ENCODE measurements around the gene NBAS. TPM values are rescaled to one million over a fixed set of nuclear protein-coding genes. Genes with fewer than 3 reads are reported as not detected.

Gene NBAS
- polyA plus RNA-seq, 1 of the 3 experiments (the other 2 are of a cell fraction) = 12.0 TPM

- no peak for TF ChIP-seq RAD21 (IDR thresholded peaks at IDR 0.05; ENCODE audit: low read length)
- TF ChIP-seq NFIC (IDR thresholded peaks at IDR 0.05; ENCODE audit: borderline replicate concordance) = no peak
- no peaks in the 10 kb centered on the region for H4K20me1 ChIP-seq (ENCODE audit: insufficient read depth)
- H3F3A ChIP-seq (replicated peaks; ENCODE audit: insufficient read depth) = no peaks in the 10 kb centered on the region
- H3K27me3 ChIP-seq (ENCODE audit: insufficient read depth) = no peaks in the 10 kb centered on the region
- H3K9me3 ChIP-seq = no peaks in the 10 kb centered on the region
- H3K4me3 ChIP-seq (ENCODE audit: low read depth in 2 of 2, low read length in 1 of 2) = no peak overlapping the region
- no peak overlapping the region for H2AFZ ChIP-seq (ENCODE audit: low read depth)
- 97% methylated on average over 2 of the region's 2 CpGs for WGBS (ENCODE audit: low lambda C conversion rate)
- H3K79me2 ChIP-seq (ENCODE audit: insufficient read depth) = no peaks in the 10 kb centered on the region; the same call in 1 of the 2 replicates
- no peaks in the 10 kb centered on the region for H3K4me1 ChIP-seq (ENCODE audit: control insufficient read depth in 1 of 2, insufficient read depth in 2 of 2, low read depth in 1 of 2, low read length in 1 of 2)
- no peak overlapping the region for H3K27ac ChIP-seq (ENCODE audit: low read depth in 2 of 2, low read length in 1 of 2)
- no peak overlapping the region for H3K4me2 ChIP-seq
- H3K9ac ChIP-seq = no peak overlapping the region
- ChIA-PET CTCF (interaction anchor here (1.6 kb wide), 1 partner anchor 31 kb away, joined by 4 read pairs; no protein-coding TSS in a partner anchor), POLR2A (no interaction called here)
- H3K9me2 ChIP-seq = no peaks in the 10 kb centered on the region
- no peak for DNase-seq
- H3K36me3 ChIP-seq (replicated peaks in 1 of 2; ENCODE audit: control insufficient read depth in 1 of 2, insufficient read depth in 2 of 2, low read length in 1 of 2) = peaks cover 14 to 34% of the 10 kb centered on the region in 2 experiments
Observed at GRCh38 chr2:15331787-15332186, 229.3 kb downstream of the NBAS start.

- TF ChIP-seq MEF2A (IDR thresholded peaks at IDR 0.05; ENCODE audit: borderline replicate concordance, low read depth) = no peak
- TF ChIP-seq, protein P1, sequence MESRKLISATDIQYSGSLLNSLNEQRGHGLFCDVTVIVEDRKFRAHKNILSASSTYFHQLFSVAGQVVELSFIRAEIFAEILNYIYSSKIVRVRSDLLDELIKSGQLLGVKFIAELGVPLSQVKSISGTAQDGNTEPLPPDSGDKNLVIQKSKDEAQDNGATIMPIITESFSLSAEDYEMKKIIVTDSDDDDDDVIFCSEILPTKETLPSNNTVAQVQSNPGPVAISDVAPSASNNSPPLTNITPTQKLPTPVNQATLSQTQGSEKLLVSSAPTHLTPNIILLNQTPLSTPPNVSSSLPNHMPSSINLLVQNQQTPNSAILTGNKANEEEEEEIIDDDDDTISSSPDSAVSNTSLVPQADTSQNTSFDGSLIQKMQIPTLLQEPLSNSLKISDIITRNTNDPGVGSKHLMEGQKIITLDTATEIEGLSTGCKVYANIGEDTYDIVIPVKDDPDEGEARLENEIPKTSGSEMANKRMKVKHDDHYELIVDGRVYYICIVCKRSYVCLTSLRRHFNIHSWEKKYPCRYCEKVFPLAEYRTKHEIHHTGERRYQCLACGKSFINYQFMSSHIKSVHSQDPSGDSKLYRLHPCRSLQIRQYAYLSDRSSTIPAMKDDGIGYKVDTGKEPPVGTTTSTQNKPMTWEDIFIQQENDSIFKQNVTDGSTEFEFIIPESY (IDR thresholded peaks at IDR 0.05; ENCODE audit: borderline replicate concordance, low read depth) = no peak
- no peak for TF ChIP-seq SIN3A (IDR thresholded peaks at IDR 0.05; ENCODE audit: borderline replicate concordance, low read depth, low read length)
- TF ChIP-seq FOXM1 (IDR thresholded peaks at IDR 0.05; ENCODE audit: low read depth) = no peak
- TF ChIP-seq YY1 (IDR thresholded peaks at IDR 0.05; ENCODE audit: low read depth) = no peak
- no peak for TF ChIP-seq TCF12 (IDR thresholded peaks at IDR 0.05)
- TF ChIP-seq PBX3 (IDR thresholded peaks at IDR 0.05) = no peak
- TF ChIP-seq IRF3 (IDR thresholded peaks at IDR 0.05; ENCODE audit: low read depth, low read length) = no peak
- TF ChIP-seq GATA2 (CRISPR knock-in tag; IDR thresholded peaks at IDR 0.05) = no peak
- TF ChIP-seq FOXJ3 (CRISPR knock-in tag; IDR thresholded peaks at IDR 0.05) = no peak
- TF ChIP-seq EZH2phosphoT487 (IDR thresholded peaks at IDR 0.05; ENCODE audit: borderline replicate concordance, low read depth) = no peak
- Histone ChIP-seq H3K27me3 (ENCODE audit: insufficient read depth) (no peaks in the 10 kb centered on the region), H3K4me3 (ENCODE audit: low read depth in 2 of 2, low read length in 1 of 2) (no peak overlapping the region), H3K9me3 (no peaks in the 10 kb centered on the region), H2AFZ (ENCODE audit: low read depth) (no peak overlapping the region), H3K27ac (ENCODE audit: low read depth in 2 of 2, low read length in 1 of 2) (no peak overlapping the region), H3K4me1 (ENCODE audit: control insufficient read depth in 1 of 2, insufficient read depth in 2 of 2, low read depth in 1 of 2, low read length in 1 of 2) (no peaks in the 10 kb centered on the region), H3K36me3 (replicated peaks in 1 of 2; ENCODE audit: control insufficient read depth in 1 of 2, insufficient read depth in 2 of 2, low read length in 1 of 2) (peaks cover 21 to 32% of the 10 kb centered on the region in 2 experiments), H3K9ac (no peak overlapping the region), H3F3A (replicated peaks; ENCODE audit: insufficient read depth) (no peaks in the 10 kb centered on the region), H3K79me2 (ENCODE audit: insufficient read depth) (no peaks in the 10 kb centered on the region), H3K4me2 (no peak overlapping the region), H3K9me2 (no peaks in the 10 kb centered on the region), H4K20me1 (ENCODE audit: insufficient read depth) (no peaks in the 10 kb centered on the region)
- no peak for DNase-seq
- 100% methylated on average over 1 of the region's 1 CpG for WGBS (ENCODE audit: low lambda C conversion rate)
- POLR2A ChIA-PET = no interaction called here
- CTCF ChIA-PET = no interaction called here
Observed at GRCh38 chr2:15325296-15325695, 235.8 kb downstream of the NBAS start.

All from SK-N-SH (cell line).